ENCODE measurements around the gene UGT1A4. TPM values are rescaled to one million over a fixed set of nuclear protein-coding genes. Genes with fewer than 3 reads are reported as not detected.

The UGT1A4 gene
- total RNA-seq, 1 donor from 2014 or later: not detected

DNA sequence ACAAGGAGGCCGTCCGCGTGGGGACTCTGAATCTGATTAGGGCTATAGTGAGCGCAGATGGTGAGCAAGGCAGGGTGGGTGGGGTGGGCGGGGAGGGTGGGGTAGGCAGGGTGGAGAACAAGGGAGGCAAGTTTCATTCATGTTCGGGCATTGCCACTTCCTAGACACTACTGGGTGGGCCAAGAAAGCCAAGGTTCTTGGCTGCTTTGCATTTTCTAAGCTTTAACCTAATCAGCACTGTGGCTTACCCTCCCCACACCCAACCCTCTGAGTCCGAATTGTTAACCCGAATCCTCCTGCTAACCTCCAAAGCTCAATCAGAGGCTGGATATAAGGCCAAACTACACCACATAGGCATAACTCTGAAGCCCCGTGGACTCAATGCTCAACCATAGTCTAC, 77.7 kb downstream of the UGT1A4 start:
- TF ChIP-seq, protein P1, sequence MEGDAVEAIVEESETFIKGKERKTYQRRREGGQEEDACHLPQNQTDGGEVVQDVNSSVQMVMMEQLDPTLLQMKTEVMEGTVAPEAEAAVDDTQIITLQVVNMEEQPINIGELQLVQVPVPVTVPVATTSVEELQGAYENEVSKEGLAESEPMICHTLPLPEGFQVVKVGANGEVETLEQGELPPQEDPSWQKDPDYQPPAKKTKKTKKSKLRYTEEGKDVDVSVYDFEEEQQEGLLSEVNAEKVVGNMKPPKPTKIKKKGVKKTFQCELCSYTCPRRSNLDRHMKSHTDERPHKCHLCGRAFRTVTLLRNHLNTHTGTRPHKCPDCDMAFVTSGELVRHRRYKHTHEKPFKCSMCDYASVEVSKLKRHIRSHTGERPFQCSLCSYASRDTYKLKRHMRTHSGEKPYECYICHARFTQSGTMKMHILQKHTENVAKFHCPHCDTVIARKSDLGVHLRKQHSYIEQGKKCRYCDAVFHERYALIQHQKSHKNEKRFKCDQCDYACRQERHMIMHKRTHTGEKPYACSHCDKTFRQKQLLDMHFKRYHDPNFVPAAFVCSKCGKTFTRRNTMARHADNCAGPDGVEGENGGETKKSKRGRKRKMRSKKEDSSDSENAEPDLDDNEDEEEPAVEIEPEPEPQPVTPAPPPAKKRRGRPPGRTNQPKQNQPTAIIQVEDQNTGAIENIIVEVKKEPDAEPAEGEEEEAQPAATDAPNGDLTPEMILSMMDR (IDR thresholded peaks at IDR 0.05): no peak
- no peak overlapping the region for H3K4me3 Mint-ChIP-seq (ENCODE audit: unreplicated experiment)
- peaks cover 3% of the 10 kb centered on the region for H3K4me1 Mint-ChIP-seq (ENCODE audit: low read depth)
- H3K27ac Mint-ChIP-seq (ENCODE audit: unreplicated experiment): no peak overlapping the region
- peaks cover 5% of the 10 kb centered on the region for H3K9me3 Mint-ChIP-seq (ENCODE audit: low read depth)
- H3K27me3 Mint-ChIP-seq (ENCODE audit: low read depth): peaks cover 5% of the 10 kb centered on the region
- DNase-seq (ENCODE audit: low spot score): no peak
- peaks cover 2% of the 10 kb centered on the region for H3K36me3 Mint-ChIP-seq (ENCODE audit: low read depth)

DNA sequence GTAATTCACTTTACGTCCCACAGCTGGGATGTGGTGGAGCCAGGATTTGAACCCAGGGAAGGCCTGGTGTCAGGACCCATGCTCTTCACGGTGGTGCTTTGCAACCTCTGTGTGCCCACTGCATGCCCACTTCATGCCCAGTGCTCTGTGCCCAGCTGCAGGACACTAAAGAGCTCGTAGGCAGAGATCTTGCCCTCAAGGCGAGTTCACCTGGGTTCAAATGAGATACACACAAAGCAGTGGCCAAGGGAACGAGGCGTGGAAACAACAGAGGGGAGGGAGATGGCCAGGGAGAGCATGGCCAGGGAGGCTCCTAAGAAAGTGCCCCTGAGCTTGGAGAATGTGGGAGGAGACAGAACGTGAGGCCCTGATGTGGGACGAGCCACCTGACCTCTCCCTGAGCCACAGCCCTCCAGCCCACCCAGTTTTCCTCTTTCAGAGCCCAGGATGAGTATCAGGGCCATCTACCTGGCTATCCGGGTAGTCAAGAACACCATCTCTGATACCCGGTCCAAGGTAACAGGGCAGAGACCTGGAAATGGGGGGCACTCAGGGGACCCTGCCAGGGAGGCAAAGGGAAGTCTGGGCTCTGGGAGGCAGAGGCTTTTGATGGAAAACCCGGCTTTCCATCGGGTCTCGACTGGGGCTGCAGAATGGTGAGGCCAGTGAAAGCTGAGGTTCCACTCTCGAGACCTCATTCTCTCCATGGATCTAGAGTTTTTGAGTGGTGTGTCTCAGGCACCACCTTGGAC, 80.0 kb downstream of the UGT1A4 start:
- TF ChIP-seq, protein P1 (IDR thresholded peaks at IDR 0.05): no peak
- peaks cover 11% of the 10 kb centered on the region for H3K27me3 Mint-ChIP-seq (ENCODE audit: low read depth)
- H3K4me1 Mint-ChIP-seq (ENCODE audit: low read depth): peaks cover 4% of the 10 kb centered on the region
- H3K36me3 Mint-ChIP-seq (ENCODE audit: low read depth): peaks cover 2% of the 10 kb centered on the region
- H3K9me3 Mint-ChIP-seq (ENCODE audit: low read depth): peaks cover 5% of the 10 kb centered on the region
- no peak for DNase-seq (ENCODE audit: low spot score)
- no peak overlapping the region for H3K27ac Mint-ChIP-seq (ENCODE audit: unreplicated experiment)
- no peak overlapping the region for H3K4me3 Mint-ChIP-seq (ENCODE audit: unreplicated experiment)

DNA sequence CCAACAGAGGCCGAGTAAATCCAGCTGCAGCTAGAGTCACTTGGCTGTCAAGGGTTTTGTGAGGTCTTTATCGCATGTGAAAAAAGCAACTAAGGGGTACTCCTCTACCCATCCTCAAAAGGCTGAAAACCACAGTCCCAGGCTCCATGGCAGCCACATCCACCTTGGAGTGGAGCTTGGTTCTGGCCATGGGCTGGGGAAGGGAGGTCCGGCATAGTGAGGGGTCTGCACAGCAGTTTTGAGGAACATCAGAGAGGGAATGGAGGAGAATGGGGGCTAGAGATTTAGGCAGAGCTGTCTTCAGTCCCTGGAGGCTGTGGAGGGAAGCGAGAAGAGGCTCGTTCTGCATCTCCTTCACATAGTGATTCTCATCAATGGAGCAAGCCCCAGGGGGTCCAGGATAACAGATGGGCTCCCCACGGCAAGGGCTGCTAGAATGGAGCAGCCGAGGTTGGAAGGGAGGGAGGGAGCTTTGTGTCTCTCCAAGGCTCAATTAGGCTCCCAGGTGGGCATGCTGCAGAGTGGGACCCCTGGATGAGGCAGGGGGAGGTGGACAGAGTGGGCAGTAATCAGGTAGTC, 80.6 kb downstream of the UGT1A4 start:
- peaks cover 5% of the 10 kb centered on the region for H3K9me3 Mint-ChIP-seq (ENCODE audit: low read depth)
- no peak overlapping the region for H3K4me3 Mint-ChIP-seq (ENCODE audit: unreplicated experiment)
- no peak for DNase-seq (ENCODE audit: low spot score)

DNA sequence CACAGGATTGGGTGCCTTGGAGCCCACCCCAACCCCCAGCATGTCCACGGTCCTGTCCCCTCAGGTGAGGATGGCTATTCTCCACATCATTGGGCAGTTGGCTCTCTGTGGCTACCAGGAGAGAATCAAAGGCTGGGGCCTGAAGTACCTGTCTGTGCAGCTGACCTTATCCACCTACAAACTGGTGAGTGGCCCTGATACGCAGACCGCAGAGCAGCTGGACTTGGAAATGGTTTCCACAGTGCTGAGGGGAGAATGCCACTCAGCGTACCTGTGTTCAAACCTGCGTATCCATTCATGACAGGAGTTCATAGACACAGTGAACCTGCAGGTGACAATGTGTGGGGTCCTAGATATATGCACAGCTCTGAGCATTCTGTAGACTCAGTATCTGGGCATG, 81.2 kb downstream of the UGT1A4 start:
- H3K36me3 Mint-ChIP-seq (ENCODE audit: low read depth): peaks cover 2% of the 10 kb centered on the region
- no peak for DNase-seq (ENCODE audit: low spot score)
- H3K27ac Mint-ChIP-seq (ENCODE audit: unreplicated experiment): no peak overlapping the region
- H3K27me3 Mint-ChIP-seq (ENCODE audit: low read depth): peaks cover 17% of the 10 kb centered on the region
- peaks cover 4% of the 10 kb centered on the region for H3K4me1 Mint-ChIP-seq (ENCODE audit: low read depth)
- H3K9me3 Mint-ChIP-seq (ENCODE audit: low read depth): peaks cover 5% of the 10 kb centered on the region
- TF ChIP-seq, protein P1 (IDR thresholded peaks at IDR 0.05): no peak
- H3K4me3 Mint-ChIP-seq (ENCODE audit: unreplicated experiment): no peak overlapping the region

More for the DNA sequence above, 80.6 kb downstream of the UGT1A4 start:
- no peak overlapping the region for H3K27ac Mint-ChIP-seq (ENCODE audit: unreplicated experiment)
- peaks cover 4% of the 10 kb centered on the region for H3K4me1 Mint-ChIP-seq (ENCODE audit: low read depth)
- TF ChIP-seq, protein P1 (IDR thresholded peaks at IDR 0.05): no peak
- peaks cover 12% of the 10 kb centered on the region for H3K27me3 Mint-ChIP-seq (ENCODE audit: low read depth)
- peaks cover 2% of the 10 kb centered on the region for H3K36me3 Mint-ChIP-seq (ENCODE audit: low read depth)

DNA sequence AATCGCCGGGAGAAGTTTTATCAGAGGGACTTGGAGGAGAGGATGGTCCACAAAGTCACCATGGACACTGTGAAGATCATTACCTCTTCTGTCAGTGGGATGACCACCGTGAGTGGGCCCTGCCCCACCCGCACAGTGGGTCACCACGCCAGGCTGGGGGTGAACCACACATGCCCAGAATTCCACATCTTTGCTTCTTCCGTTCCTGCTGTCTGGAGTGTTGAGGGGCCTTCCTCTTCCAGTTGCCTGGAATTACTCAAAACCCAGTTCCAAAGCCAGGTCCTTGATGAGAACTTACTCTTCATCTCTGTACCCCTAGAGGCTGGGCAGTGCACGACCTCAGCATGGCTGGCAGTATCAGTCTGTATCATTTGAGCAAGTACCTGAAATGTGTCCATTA, 81.7 kb downstream of the UGT1A4 start:
- Mint-ChIP-seq H3K4me1 (ENCODE audit: low read depth) (peaks cover 4% of the 10 kb centered on the region), H3K36me3 (ENCODE audit: low read depth) (peaks cover 2% of the 10 kb centered on the region), H3K9me3 (ENCODE audit: low read depth) (peaks cover 5% of the 10 kb centered on the region), H3K4me3 (ENCODE audit: unreplicated experiment) (no peak overlapping the region), H3K27ac (ENCODE audit: unreplicated experiment) (no peak overlapping the region), H3K27me3 (ENCODE audit: low read depth) (peaks cover 21% of the 10 kb centered on the region)
- no peak for DNase-seq (ENCODE audit: low spot score)
- TF ChIP-seq, protein P1 (IDR thresholded peaks at IDR 0.05): no peak
